ENCODE data around the gene PRSS21. TPM values are rescaled to one million over a fixed set of nuclear protein-coding genes. Genes with fewer than 3 reads are reported as not detected.

PRSS21 gene
- total RNA-seq, 1 donor from 2014 or later: not detected

DNA sequence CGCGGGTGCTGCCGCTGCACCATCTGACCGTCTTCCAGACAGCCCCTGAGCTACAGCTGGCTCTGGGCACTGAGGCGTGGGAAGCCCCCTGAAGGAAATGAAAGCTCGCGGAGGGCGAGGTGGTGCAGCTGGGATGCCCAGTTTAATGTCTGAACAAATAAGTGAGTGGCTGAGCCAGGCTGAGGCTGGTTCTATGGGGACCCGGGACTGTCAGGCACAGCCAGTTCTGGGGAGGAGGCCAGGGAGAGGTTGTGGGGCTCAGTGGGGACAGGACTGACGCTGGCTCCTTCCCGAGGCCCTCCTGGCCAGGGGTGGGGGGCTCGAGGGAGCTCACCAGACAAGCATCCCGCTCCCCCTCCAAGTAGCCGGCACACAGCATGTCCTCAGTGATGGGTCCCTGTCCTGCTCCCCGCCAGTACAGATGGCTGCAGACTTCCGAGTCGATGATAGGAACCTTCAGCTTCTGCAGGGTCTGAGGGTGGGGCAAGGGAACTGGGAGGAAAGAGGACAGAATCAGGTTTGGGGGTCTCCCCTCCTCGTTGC is 36.6 kb downstream of the PRSS21 start:
- DNase-seq (ENCODE audit: low spot score in 2 of 2): no peak
- no peaks in the 10 kb centered on the region for H3K4me1 ChIP-seq
- no peaks in the 10 kb centered on the region for H3K36me3 ChIP-seq
- no peaks in the 10 kb centered on the region for H3K9me3 ChIP-seq
- intact Hi-C loops (cut with DNase I): no loop called here
- TF ChIP-seq, protein P1, sequence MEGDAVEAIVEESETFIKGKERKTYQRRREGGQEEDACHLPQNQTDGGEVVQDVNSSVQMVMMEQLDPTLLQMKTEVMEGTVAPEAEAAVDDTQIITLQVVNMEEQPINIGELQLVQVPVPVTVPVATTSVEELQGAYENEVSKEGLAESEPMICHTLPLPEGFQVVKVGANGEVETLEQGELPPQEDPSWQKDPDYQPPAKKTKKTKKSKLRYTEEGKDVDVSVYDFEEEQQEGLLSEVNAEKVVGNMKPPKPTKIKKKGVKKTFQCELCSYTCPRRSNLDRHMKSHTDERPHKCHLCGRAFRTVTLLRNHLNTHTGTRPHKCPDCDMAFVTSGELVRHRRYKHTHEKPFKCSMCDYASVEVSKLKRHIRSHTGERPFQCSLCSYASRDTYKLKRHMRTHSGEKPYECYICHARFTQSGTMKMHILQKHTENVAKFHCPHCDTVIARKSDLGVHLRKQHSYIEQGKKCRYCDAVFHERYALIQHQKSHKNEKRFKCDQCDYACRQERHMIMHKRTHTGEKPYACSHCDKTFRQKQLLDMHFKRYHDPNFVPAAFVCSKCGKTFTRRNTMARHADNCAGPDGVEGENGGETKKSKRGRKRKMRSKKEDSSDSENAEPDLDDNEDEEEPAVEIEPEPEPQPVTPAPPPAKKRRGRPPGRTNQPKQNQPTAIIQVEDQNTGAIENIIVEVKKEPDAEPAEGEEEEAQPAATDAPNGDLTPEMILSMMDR (IDR thresholded peaks at IDR 0.05): no peak
- no peak overlapping the region for H3K4me3 ChIP-seq
- peaks cover 6% of the 10 kb centered on the region for H3K27me3 ChIP-seq
- H3K27ac ChIP-seq: no peak overlapping the region

DNA sequence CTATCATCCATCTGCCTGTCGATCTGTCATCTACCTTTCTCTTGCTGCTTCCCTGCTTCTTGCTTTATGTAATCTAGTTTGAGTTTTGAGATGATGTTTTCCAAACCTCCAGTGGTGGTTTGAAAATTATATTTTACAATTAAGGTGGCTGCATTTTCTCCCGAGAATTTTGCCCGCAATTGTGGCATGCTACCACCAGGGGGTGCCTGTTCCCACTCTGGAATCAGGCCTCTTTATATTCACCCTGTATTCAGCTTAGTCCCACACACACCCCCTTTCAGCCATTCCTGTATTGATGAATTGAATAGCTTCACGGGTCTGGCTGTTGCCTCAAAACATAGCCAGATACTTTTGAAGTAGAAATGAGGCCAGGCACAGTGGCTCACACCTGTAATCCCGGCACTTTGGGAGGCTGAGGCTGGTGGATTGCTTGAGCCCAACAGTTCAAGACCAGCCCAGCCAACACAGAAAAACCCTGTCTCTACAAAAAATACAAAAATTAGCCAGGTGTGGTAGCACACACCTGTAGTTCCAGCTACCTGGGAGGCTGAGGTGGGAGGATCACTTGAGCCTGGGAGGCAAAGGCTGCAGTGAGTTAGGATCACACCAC is 37.8 kb downstream of the PRSS21 start:
- TF ChIP-seq, protein P1 (IDR thresholded peaks at IDR 0.05): no peak
- peaks cover 11% of the 10 kb centered on the region for H3K27me3 ChIP-seq
- no peak overlapping the region for H3K27ac ChIP-seq
- H3K4me3 ChIP-seq: no peak overlapping the region
- no peaks in the 10 kb centered on the region for H3K4me1 ChIP-seq
- intact Hi-C loops (cut with DNase I): no loop called here
- no peak for DNase-seq (ENCODE audit: low spot score in 2 of 2)
- H3K9me3 ChIP-seq: no peaks in the 10 kb centered on the region
- no peaks in the 10 kb centered on the region for H3K36me3 ChIP-seq

DNA sequence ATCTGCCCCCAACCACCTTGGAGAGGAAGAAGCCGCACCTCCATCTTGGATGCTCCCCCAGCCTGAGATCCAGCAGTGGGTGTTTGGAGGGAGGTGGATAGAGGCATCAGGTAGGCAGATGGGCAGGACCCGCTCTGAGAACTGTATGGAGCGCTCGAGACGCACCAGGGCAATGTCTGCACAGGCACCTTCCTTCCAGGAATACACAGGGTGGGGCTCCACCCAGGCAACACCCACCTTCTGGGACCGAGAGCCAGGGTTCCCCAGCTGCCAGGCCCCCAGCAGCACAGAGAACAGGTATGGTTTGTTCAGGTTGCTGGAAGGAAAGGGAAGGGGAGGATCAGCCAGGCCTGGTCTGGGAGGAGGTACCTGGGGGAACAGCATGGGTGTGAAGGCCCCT is 38.5 kb downstream of the PRSS21 start:
- H3K9me3 ChIP-seq: no peaks in the 10 kb centered on the region
- H3K4me3 ChIP-seq: no peak overlapping the region
- DNase-seq (ENCODE audit: low spot score in 2 of 2): no peak
- H3K4me1 ChIP-seq: no peaks in the 10 kb centered on the region
- H3K27me3 ChIP-seq: peaks cover 11% of the 10 kb centered on the region
- H3K27ac ChIP-seq: no peak overlapping the region
- intact Hi-C loops (cut with DNase I): no loop called here
- TF ChIP-seq, protein P1 (IDR thresholded peaks at IDR 0.05): no peak
- H3K36me3 ChIP-seq: no peaks in the 10 kb centered on the region

DNA sequence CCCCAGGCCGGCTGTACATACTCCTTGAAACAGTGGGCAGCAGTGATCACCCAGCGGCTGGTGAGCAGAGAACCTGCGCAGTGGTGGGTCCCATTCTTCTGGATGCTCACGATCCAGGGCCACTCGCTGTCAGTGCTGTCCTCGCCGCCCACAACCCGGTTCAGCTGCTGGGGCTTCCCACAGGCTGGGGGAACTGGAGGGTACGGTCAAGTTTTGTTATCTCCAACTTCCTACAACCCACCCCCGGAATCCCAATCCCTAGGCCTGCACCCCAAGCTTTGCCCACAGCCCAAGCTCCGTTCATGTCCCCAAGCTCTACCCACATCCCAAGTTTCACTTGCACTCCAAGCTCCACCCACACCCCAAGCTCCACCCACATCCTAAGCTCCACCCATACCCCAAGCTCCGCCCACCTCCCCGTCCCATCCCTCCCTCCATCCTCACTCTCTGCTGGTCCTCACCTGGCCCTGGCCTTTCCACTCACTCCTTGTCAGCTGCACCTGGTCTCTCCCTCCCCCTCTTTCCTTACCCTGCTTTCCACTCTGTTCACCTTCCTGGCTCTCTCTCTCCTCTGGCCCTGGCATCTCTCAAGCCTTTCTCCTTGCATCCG is 39.1 kb downstream of the PRSS21 start:
- Histone ChIP-seq H3K27me3 (peaks cover 11% of the 10 kb centered on the region), H3K4me1 (no peaks in the 10 kb centered on the region), H3K36me3 (no peaks in the 10 kb centered on the region), H3K27ac (no peak overlapping the region), H3K4me3 (no peak overlapping the region), H3K9me3 (no peaks in the 10 kb centered on the region)
- intact Hi-C loops (cut with DNase I): no loop called here
- TF ChIP-seq, protein P1 (IDR thresholded peaks at IDR 0.05): no peak
- no peak for DNase-seq (ENCODE audit: low spot score in 2 of 2)

DNA sequence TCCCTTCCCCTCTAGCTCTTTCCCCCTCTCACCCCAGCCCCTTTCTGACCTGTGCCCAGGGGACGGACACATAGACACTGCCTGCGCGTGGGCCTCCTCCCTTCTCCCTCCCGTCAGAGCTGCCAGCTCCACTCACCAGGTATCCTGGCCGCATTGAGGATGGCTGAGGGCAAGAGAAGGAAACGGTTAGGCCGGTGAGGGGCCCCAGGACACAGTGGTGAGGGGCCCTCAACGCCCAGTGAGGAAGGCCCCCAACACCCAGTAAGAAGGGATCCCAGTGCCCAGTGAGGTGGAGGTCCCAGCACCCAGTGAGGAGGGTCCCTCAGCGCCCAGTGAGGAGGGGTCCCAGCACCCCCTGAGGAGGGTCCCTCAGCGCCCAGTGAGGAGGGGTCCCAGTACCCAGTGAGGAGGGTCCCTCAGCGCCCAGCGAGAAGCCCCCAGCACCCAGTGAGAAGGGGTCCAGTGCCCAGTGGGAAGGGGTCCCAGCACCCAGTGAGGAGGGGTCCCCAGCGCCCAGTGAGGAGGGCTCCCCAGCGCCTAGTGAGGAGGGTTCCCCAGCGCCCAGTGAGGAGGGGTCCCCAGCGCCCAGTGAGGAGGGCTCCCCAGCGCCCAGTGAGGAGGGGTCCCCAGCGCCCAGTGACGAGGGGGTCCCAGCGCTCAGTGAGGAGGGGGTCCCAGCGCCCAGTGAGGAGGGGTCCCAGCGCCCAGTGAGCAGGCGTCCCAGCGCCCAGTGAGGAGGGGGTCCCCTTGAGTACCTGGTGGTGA is 39.8 kb downstream of the PRSS21 start:
- TF ChIP-seq, protein P1 (IDR thresholded peaks at IDR 0.05): no peak
- Histone ChIP-seq H3K27ac (no peak overlapping the region), H3K9me3 (no peaks in the 10 kb centered on the region), H3K36me3 (no peaks in the 10 kb centered on the region), H3K4me3 (no peak overlapping the region), H3K4me1 (no peaks in the 10 kb centered on the region), H3K27me3 (peaks cover 11% of the 10 kb centered on the region)
- intact Hi-C loops (cut with DNase I): no loop called here
- no peak for DNase-seq (ENCODE audit: low spot score in 2 of 2)

Measured in ascending aorta (tissue), 2 donors.